HepG2 (cell line): ENCODE data around the gene EPB41L1.

Experiments used
- AHDC1 ChIP-seq: sonication (generic); formaldehyde crosslinking; IDR thresholded peaks from 2 replicates; pipeline ENCODE4 v1.5.1; 2020; ENCODE audit warnings: mild to moderate bottlenecking, missing genetic modification reagents, borderline replicate concordance
- CCAR2 ChIP-seq: fragments of 200-400 bp; formaldehyde crosslinking; optimal IDR thresholded peaks from 2 replicates; pipeline ENCODE3; 2018; ENCODE audit warnings: low read depth, mild to moderate bottlenecking, low read length, moderate library complexity
- CTCF ChIP-seq: sonication (generic); formaldehyde crosslinking; IDR thresholded peaks from 2 replicates; pipeline ENCODE4 v1.5.0; 2020; ENCODE audit warnings: mild to moderate bottlenecking, missing genetic modification reagents, moderate library complexity
- IKZF1 ChIP-seq: fragments of 450-650 bp; IDR thresholded peaks from 2 replicates; pipeline ENCODE4 v1.7.1; 2016
- PHB2 ChIP-seq: fragments of 450-650 bp; IDR thresholded peaks from 2 replicates; pipeline ENCODE4 v1.6.1; 2018; ENCODE audit not compliant: partially characterized antibody
- SMAD9 ChIP-seq: sonication (generic); formaldehyde crosslinking; IDR thresholded peaks from 2 replicates; pipeline ENCODE4 v1.5.1; 2020; ENCODE audit warnings: mild to moderate bottlenecking, missing genetic modification reagents
- ZNF367 ChIP-seq: sonication (generic); formaldehyde crosslinking; IDR thresholded peaks from 2 replicates; pipeline ENCODE4 v1.4.0; 2020; ENCODE audit warnings: missing genetic modification reagents, borderline replicate concordance

GRCh38 chr20:36230019-36230418 is 75.5 kb downstream of the EPB41L1 start:
- TF ChIP-seq AHDC1 (CRISPR knock-in tag) (no peak), SMAD9 (no peak), ZNF367 (CRISPR knock-in tag) (no peak), CTCF (no peak), CCAR2 (no peak), IKZF1 (no peak), PHB2 (no peak)
